Putamen (tissue), 1 donor: ENCODE measurements around the gene COL13A1.
A peak's percentile ranks its signal among the peaks of the same experiment; 100 is the strongest.

Experiments used
- DNase-seq: peaks from one replicate; pipeline ENCODE4 v3.0.0-alpha.2; 2016; ENCODE audit warnings: low spot score

Gene COL13A1

GRCh38 chr10:69801434-69802315, at the start of gene COL13A1:
Gene COL13A1 (plus strand): TSS chr10:69801906. CDS start chr10:69802424, 518 bp downstream.
- no peak for DNase-seq

DNA sequence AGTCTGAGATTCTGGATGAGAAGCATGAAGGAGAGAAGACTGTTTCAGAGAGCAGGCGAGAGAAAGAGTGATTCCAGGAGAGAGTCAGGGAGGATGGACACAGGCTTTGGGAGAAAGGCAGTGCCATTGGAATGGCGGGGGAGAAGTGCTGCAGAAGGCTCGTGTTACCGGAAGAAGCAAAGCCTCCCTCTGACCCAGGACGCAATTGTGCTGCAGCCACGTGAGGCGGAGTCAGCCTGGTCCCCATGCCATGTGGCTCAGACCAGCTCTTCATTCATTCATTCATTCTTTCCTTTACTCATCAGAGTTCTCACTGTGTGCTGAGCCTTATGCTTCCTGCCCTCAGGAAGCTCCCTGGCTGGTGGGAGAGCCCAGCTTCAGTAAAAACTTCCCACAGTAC, 49.2 kb upstream of the COL13A1 start:
- no peak for DNase-seq

- DNase-seq: no peak
These were observed 45.4 kb upstream of the COL13A1 start for GRCh38 chr10:69756279-69756678.

DNA sequence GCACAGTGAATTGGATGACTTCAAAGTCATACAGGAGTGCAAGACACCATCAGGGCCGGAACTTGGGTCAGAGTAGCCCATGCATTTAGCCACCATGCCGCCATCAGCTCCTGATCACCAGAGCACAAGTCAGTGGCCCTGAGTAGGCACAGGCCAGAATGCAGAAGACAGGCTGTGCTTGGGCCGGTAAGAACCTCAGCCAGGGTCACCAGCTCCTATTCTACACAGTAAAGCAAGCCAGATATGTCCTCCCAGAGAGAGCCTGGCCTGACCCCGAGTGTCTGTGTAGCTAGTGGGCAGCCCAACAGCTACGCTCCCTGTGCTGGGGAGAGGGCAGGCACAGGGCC, 44.5 kb upstream of the COL13A1 start:
- no peak for DNase-seq

GRCh38 chr10:69757553-69758309, 44.0 kb upstream of the COL13A1 start:
- peak; percentile 19 for DNase-seq

DNA sequence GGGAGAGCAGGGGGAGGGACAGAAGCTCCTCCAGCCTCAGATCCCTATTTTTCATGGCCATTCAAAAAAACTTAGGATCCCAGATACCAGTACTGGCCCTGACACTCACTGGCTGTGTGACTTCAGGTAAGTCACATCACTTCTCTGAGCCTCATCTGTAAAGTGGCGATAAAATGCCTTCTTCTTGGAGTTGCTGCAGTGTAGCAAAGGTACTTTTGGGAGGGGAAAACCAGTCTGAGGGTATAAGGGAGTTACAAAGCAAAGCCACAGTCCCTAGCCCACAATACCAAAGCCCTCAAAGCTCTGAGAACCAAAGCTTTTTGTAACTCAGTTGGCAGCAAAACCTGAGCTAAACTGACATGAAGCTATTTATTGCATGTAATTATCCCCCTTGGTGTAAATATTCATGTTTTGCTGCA, 43.4 kb upstream of the COL13A1 start:
- DNase-seq: no peak

DNA sequence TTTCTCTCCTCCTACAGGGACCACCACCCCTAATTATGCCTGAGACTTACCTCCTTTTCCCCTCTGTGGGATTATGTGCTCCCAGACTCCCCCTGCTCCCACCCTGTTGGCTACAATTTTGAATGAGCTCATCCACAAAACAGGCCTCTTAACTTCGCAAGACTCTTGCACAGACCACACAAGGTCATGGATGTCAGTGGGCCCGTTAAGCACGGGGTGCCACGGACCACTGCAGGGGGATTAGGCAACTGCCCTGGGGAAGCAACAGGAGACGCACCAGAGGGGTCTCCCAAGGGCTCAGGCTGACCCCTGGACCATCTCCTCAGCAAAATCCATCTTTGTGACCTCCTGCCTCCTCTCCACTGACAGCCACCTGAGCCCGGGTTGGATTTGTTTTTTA, 42.1 kb upstream of the COL13A1 start:
- no peak for DNase-seq

GRCh38 chr10:69760072-69760471, 41.6 kb upstream of the COL13A1 start:
- no peak for DNase-seq

DNA sequence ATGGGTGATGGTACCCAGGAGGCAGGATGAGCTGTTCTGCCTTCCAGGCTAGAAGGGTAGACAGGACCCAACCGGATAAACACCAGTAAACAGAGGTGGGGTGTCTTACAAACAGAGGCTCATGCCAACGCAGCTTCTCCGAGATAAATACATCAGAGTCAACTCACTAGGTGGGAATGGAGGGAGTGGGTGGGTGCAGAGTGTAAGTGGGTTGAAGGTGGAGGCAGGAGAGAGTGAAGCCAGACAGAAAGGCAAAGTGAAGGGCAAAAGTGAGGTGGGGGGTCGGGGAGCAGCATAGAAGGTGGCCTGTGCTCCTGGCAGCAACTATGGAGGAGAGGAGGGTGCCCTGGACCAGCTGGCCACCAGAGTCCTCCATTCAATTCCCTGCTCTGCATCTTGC, 40.4 kb upstream of the COL13A1 start:
- DNase-seq: no peak

GRCh38 chr10:69766161-69766910, 35.4 kb upstream of the COL13A1 start:
- DNase-seq: no peak

GRCh38 chr10:69767793-69768192, 33.9 kb upstream of the COL13A1 start:
- DNase-seq: no peak

DNA sequence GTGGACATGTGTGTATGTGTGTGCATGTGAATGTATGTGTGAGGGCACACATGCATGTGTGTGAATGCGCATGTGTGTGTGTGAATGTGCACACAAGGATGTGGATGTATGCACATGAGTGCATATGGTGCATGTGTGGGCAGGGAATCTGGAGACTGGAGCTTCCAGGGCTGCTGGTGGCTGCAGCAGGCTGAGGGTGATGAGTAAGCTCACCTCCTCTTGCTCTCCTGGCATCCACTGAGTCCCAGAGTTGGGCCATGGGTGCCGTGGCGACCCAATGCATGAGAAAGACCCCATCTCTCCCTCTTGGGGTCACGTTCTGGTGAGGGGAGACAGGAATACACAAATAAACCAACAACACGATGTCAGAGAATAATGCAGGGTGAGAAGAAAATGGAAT, 33.3 kb upstream of the COL13A1 start:
- no peak for DNase-seq

- DNase-seq: no peak
These were observed 32.2 kb upstream of the COL13A1 start for GRCh38 chr10:69769395-69769992.

- DNase-seq: no peak
These were observed 28.6 kb upstream of the COL13A1 start for GRCh38 chr10:69772933-69773704.

DNA sequence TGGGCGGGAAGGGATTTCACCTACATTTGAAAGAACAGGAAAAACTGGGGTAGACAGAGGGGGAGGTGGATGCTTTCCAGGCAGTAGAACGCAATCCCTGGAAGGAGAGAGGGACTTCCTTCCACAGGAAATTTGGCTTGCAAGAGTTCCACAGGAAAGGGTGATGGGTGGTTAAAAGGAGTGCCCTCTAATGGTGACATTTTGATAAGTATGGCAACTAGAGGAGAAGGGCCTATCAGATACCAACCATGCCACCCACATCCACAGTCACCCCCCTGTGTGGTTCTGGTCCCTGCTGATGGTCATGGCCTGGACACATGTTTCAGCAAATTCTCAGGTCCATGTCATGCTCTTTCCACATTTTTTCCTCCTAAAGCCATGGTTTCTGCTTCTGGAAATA, 27.1 kb upstream of the COL13A1 start:
- DNase-seq: no peak

GRCh38 chr10:69780077-69780476, 21.6 kb upstream of the COL13A1 start:
- DNase-seq: no peak

GRCh38 chr10:69781576-69781975, 20.1 kb upstream of the COL13A1 start:
- no peak for DNase-seq

- no peak for DNase-seq
These were observed 18.2 kb upstream of the COL13A1 start for GRCh38 chr10:69783515-69783914.

GRCh38 chr10:69786791-69787190, 14.9 kb upstream of the COL13A1 start:
- DNase-seq: no peak

DNA sequence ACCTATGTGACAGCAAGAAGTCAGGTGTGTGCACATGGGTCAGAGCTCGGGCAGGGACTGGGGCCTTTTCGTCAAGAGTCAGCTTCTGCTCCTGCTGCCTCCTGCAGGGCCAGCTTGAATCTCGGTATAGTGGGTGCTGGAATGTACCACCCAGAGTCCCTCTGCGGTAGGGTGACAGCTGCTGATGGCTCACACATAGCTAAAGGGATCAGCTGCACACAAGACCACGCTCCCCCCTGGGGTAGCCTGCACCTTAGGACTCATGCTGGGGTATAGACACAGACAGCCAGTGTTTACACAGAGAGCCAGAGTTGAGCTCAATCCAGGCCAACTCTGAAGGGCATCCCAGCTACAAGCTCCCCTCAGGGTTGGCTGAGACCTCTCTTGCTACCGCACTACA, 14.0 kb upstream of the COL13A1 start:
- DNase-seq: no peak

DNA sequence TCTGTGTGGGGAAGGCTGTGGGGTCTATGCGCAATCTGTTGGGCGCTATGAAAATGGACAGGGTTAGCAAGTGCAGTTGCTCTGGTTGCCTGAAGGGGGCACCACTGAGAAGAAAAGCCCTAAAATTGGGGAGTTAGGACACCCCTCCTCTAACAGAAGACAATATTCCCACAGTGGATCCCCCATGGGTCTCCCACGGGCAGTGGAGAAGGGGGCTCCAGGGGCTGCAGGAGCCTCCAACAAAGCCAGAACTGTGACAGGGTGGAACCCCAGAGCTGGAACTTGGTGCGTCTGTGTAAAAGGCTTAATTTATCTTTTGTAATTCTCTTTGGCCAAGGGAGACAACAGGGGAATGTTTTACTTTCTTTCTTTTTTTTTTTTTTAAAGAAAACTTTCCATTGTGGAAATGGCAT, 12.5 kb upstream of the COL13A1 start:
- no peak for DNase-seq
